Mesendoderm (in vitro differentiated cells): Measurements from ENCODE around the gene NAV1.

ENCODE experiments used
- DNase-seq: peaks from one replicate; pipeline ENCODE4 v3.0.0; 2013
- H2AK5ac ChIP-seq: 2 replicates; pipeline ENCODE4 v1.6.1; 2013; ENCODE audit warnings: low read length, inconsistent platforms
- H2BK120ac ChIP-seq: 2 replicates; pipeline ENCODE4 v1.6.1; 2013; ENCODE audit warnings: low read depth, mild to moderate bottlenecking, low read length, moderate library complexity, mixed read lengths
- H2BK15ac ChIP-seq: replicated peaks from 2 replicates; pipeline ENCODE4 v1.6.1; 2013; ENCODE audit warnings: low read depth, mild to moderate bottlenecking, moderate library complexity
- H2BK5ac ChIP-seq: 2 replicates; pipeline ENCODE4 v1.6.1; 2013; ENCODE audit warnings: low read length, inconsistent platforms
- H3K18ac ChIP-seq: 2 replicates; pipeline ENCODE4 v1.6.1; 2013; ENCODE audit warnings: mild to moderate bottlenecking, low read length, mixed read lengths
- H3K23ac ChIP-seq: one replicate; pipeline ENCODE4 v1.6.1; 2013; ENCODE audit warnings: low read length
- H3K27ac ChIP-seq: 2 replicates; pipeline ENCODE4 v1.5.1; 2013; ENCODE audit warnings: low read depth, mild to moderate bottlenecking, inconsistent platforms, low read length, moderate library complexity
- H3K27me3 ChIP-seq: 2 replicates; pipeline ENCODE4 v1.6.1; 2013; ENCODE audit warnings: low read length, control low read depth, mild to moderate bottlenecking, inconsistent platforms; ENCODE audit not compliant: insufficient read depth, poor library complexity
- H3K36me3 ChIP-seq: 2 replicates; pipeline ENCODE4 v1.6.1; 2013; ENCODE audit warnings: low read length, inconsistent platforms; ENCODE audit not compliant: control insufficient read depth, insufficient read depth
- H3K4ac ChIP-seq: one replicate; pipeline ENCODE4 v1.6.1; 2013; ENCODE audit warnings: low read depth, mild to moderate bottlenecking, low read length, moderate library complexity
- H3K4me1 ChIP-seq: 2 replicates; pipeline ENCODE4 v1.6.1; 2013; ENCODE audit warnings: low read depth, low read length, inconsistent platforms; ENCODE audit not compliant: control insufficient read depth
- H3K4me2 ChIP-seq: 2 replicates; pipeline ENCODE4 v1.6.1; 2013; ENCODE audit warnings: low read length
- H3K4me3 ChIP-seq: 2 replicates; pipeline ENCODE4 v1.5.1; 2013; ENCODE audit warnings: mild to moderate bottlenecking, low read length
- H3K56ac ChIP-seq: one replicate; pipeline ENCODE4 v1.6.1; 2013; ENCODE audit warnings: low read length
- H3K79me1 ChIP-seq: 2 replicates; pipeline ENCODE4 v1.6.1; 2013; ENCODE audit warnings: low read length, inconsistent platforms
- H3K79me2 ChIP-seq: 2 replicates; pipeline ENCODE4 v1.6.1; 2013; ENCODE audit warnings: mild to moderate bottlenecking, low read length; ENCODE audit not compliant: control insufficient read depth, insufficient read depth
- H3K9ac ChIP-seq: 2 replicates; pipeline ENCODE4 v1.6.1; 2013; ENCODE audit warnings: low read length, inconsistent platforms
- H4K5ac ChIP-seq: one replicate; pipeline ENCODE4 v1.6.1; 2013; ENCODE audit warnings: low read length
- H4K8ac ChIP-seq: one replicate; pipeline ENCODE4 v1.6.1; 2013; ENCODE audit warnings: low read depth, mild to moderate bottlenecking, control low read depth, low read length, moderate library complexity
- WGBS: extraction: QIAGEN DNeasy Blood & Tissue Kit; methylation state at CpG from one replicate; pipeline ENCODE4 v1.1.7; 2013; ENCODE audit warnings: low lambda C conversion rate, missing lambda C conversion rate; ENCODE audit not compliant: insufficient coverage; ENCODE audit errors: extremely low coverage; 5-methylcytosine and 5-hydroxymethylcytosine counted together

NAV1 gene

DNA sequence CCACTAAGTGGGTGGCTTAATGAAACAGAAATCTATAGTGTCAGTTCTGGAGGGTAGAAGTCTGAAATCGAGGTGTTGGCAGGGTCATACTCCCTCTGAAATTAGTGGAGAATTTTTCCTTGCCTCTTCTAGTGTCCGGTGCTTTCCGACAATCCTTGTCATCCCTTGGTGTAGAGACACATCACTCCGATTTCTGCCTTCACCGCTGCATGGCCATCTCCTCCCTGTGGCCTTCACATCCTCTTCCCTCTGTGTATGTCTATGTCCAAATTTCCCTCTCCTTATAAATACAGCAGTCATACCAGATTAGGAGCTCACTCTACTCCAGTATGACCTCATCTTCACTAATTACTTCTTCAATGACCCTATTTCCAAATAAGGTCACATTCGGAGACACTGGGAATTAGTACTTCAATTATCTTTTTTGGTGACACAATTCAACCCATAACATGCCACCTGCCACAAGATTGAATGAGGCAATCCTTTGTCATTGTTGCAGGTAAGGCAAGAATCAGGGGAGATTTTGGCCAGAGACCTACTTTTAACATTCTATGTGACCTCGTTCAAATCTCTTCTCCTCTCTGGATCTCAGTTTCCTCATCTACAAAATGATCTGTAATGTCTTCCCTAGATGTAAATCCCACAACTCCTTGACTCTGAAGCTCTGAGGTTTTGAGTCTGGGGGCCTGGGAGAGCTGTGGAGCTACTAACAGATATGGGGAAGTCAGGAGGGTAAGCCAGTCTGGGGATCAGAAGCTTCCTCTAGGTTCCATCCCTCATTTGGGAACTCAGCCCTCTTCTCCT lies 16.1 kb downstream of the NAV1 start:
- Histone ChIP-seq H2AK5ac (no peak overlapping the region), H3K79me2 (no peaks in the 10 kb centered on the region), H3K27me3 (no peaks in the 10 kb centered on the region), H4K5ac (no peak overlapping the region), H3K18ac (no peak overlapping the region), H2BK15ac (no peak overlapping the region), H2BK5ac (no peak overlapping the region), H3K9ac (no peak overlapping the region), H3K36me3 (no peaks in the 10 kb centered on the region), H3K4me3 (no peak overlapping the region), H2BK120ac (no peak overlapping the region), H3K27ac (no peak overlapping the region), H3K79me1 (no peaks in the 10 kb centered on the region), H3K4ac (no peak overlapping the region), H3K56ac (no peak overlapping the region), H3K23ac (no peak overlapping the region), H3K4me2 (no peak overlapping the region), H3K4me1 (no peaks in the 10 kb centered on the region), H4K8ac (no peak overlapping the region)
- no peak for DNase-seq
- WGBS, result no CpG with 5 or more reads among the region's 7 CpGs

- no peaks in the 10 kb centered on the region for H3K4me1 ChIP-seq
These were observed 16.6 kb downstream of the NAV1 start for GRCh38 chr1:201555593-201555945.

GRCh38 chr1:201556841-201557571 lies 18.1 kb downstream of the NAV1 start:
- no peak overlapping the region for H2AK5ac ChIP-seq

More at GRCh38 chr1:201555593-201555945, 16.6 kb downstream of the NAV1 start:
- Histone ChIP-seq H2AK5ac (no peak overlapping the region), H3K18ac (no peak overlapping the region), H3K4me3 (no peak overlapping the region), H4K8ac (no peak overlapping the region), H3K23ac (no peak overlapping the region), H3K27ac (no peak overlapping the region), H3K79me2 (no peaks in the 10 kb centered on the region), H3K27me3 (no peaks in the 10 kb centered on the region), H3K56ac (no peak overlapping the region), H3K4ac (no peak overlapping the region), H3K36me3 (no peaks in the 10 kb centered on the region), H3K79me1 (no peaks in the 10 kb centered on the region), H2BK15ac (no peak overlapping the region), H3K4me2 (no peak overlapping the region), H2BK5ac (no peak overlapping the region), H3K9ac (no peak overlapping the region), H4K5ac (no peak overlapping the region), H2BK120ac (no peak overlapping the region)
- DNase-seq, result no peak
- WGBS, result no CpG with 5 or more reads among the region's 9 CpGs

GRCh38 chr1:201557572-201557958 lies 18.6 kb downstream of the NAV1 start:
- Histone ChIP-seq H2AK5ac (no peak overlapping the region), H3K4me3 (no peak overlapping the region), H3K27ac (no peak overlapping the region), H2BK5ac (no peak overlapping the region), H3K79me1 (no peaks in the 10 kb centered on the region), H2BK120ac (no peak overlapping the region), H4K5ac (no peak overlapping the region), H3K4me2 (no peak overlapping the region), H3K4me1 (no peaks in the 10 kb centered on the region), H3K56ac (no peak overlapping the region), H3K27me3 (no peaks in the 10 kb centered on the region), H3K18ac (no peak overlapping the region), H3K36me3 (no peaks in the 10 kb centered on the region), H4K8ac (no peak overlapping the region), H2BK15ac (no peak overlapping the region), H3K9ac (no peak overlapping the region), H3K4ac (no peak overlapping the region), H3K79me2 (no peaks in the 10 kb centered on the region), H3K23ac (no peak overlapping the region)
- no peak for DNase-seq
- WGBS, result no CpG with 5 or more reads among the region's 7 CpGs

More at GRCh38 chr1:201556841-201557571, 18.1 kb downstream of the NAV1 start:
- no peak overlapping the region for H3K18ac ChIP-seq
- no peak overlapping the region for H3K27ac ChIP-seq
- no CpG with 5 or more reads among the region's 5 CpGs for WGBS
- H3K4me2 ChIP-seq, result no peak overlapping the region
- DNase-seq, result peak; percentile 29
- no peaks in the 10 kb centered on the region for H3K79me1 ChIP-seq
- H3K27me3 ChIP-seq, result no peaks in the 10 kb centered on the region
- no peaks in the 10 kb centered on the region for H3K79me2 ChIP-seq
- H3K4me3 ChIP-seq, result no peak overlapping the region
- H3K56ac ChIP-seq, result no peak overlapping the region
- no peak overlapping the region for H3K9ac ChIP-seq
- H4K5ac ChIP-seq, result no peak overlapping the region
- no peak overlapping the region for H4K8ac ChIP-seq
- H3K4ac ChIP-seq, result no peak overlapping the region
- no peak overlapping the region for H2BK120ac ChIP-seq
- no peak overlapping the region for H2BK5ac ChIP-seq
- H3K4me1 ChIP-seq, result no peaks in the 10 kb centered on the region
- no peak overlapping the region for H2BK15ac ChIP-seq
- no peak overlapping the region for H3K23ac ChIP-seq
- no peaks in the 10 kb centered on the region for H3K36me3 ChIP-seq

- Histone ChIP-seq H3K79me1 (no peaks in the 10 kb centered on the region), H3K4ac (no peak overlapping the region), H3K4me2 (no peak overlapping the region), H2BK15ac (no peak overlapping the region), H3K4me3 (no peak overlapping the region), H2AK5ac (no peak overlapping the region), H3K23ac (no peak overlapping the region), H3K36me3 (no peaks in the 10 kb centered on the region), H3K27me3 (no peaks in the 10 kb centered on the region), H3K9ac (peak overlapping the region; percentile 21), H2BK5ac (no peak overlapping the region), H3K79me2 (no peaks in the 10 kb centered on the region), H2BK120ac (no peak overlapping the region), H3K27ac (no peak overlapping the region), H3K18ac (no peak overlapping the region), H3K4me1 (no peaks in the 10 kb centered on the region), H4K5ac (no peak overlapping the region), H3K56ac (peak overlapping the region; percentile 51), H4K8ac (no peak overlapping the region)
- peak; percentile 86 for DNase-seq
- no CpG with 5 or more reads among the region's 13 CpGs for WGBS
These were observed 20.8 kb downstream of the NAV1 start for GRCh38 chr1:201559679-201560162.
